HG03565 (cell line): ENCODE data around the gene FOXL3.

Source experiments
- ATAC-seq: cut with Tn5 transposase; IDR thresholded peaks from one replicate; pipeline ENCODE4 v1.9.1; 2021; ENCODE audit warnings: mild to moderate bottlenecking, moderate library complexity; ENCODE audit not compliant: unreplicated experiment

The FOXL3 gene

DNA sequence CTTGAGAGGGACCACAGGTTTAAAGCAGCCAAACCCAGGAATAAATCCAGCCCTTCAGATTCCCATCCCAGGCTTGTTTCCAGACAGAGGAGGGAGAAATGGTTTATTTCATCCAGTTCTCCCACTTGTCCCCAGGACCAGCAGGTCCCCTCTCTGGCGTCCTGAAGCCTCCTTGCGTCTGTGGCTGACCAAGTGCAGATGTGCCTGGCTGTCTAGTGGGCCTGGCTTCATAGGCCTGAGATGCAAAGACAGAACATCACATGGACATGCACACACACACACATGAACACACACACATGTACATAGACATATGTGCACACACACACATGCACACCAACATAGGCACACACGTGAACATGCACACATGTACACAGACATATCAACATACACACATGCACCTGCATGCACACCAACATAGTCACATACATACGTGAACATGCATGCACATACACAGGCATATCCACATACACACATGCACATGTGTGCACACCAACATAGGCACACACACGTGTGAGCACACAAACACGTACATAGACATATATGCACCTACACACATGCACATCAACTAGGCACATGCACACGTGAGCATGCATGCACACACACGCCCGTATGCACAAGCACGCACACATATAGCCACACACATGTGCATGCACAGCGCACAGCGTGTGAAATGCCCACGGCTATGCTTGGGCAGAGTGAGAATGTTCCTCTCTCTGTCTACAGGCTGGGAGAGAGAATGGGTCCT lies 10.7 kb downstream of the FOXL3 start:
- no peak for ATAC-seq

DNA sequence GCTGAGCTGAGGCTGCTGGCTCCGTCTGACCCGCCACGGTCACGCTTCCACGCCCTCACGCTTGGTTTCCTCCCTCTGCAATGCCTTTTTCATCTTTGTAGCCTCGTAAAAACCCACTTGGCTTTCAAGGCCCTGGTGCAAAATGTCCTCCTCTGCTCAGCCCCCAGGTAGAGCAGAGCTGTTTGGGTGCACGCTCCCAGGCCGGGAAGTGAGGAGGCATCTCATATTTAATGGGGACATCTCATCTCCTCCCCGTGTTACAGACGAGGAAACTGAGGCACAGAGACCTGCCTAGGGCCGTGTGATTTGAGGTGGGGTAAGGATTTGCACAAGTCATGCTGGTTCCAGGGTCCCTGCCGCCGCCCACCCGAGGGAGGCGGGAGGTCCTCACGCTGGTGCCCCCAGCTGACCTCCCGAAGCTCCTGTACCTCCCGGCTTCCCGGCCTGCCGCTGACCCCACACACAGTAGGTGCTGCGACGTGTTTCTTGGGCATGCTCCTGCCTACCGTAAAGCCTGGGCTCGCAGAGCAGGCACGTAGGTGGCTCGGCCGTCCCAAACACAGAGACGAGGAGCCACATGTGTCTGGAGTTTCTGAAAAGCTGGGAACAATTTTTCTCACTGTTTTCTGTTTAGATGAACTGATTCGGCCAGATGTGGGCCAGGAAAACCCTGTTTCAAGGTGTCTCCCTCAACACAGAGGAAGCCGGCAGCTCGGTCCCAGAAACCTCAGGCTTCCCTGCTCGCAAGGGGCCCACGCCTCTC lies 11.5 kb downstream of the FOXL3 start:
- no peak for ATAC-seq

DNA sequence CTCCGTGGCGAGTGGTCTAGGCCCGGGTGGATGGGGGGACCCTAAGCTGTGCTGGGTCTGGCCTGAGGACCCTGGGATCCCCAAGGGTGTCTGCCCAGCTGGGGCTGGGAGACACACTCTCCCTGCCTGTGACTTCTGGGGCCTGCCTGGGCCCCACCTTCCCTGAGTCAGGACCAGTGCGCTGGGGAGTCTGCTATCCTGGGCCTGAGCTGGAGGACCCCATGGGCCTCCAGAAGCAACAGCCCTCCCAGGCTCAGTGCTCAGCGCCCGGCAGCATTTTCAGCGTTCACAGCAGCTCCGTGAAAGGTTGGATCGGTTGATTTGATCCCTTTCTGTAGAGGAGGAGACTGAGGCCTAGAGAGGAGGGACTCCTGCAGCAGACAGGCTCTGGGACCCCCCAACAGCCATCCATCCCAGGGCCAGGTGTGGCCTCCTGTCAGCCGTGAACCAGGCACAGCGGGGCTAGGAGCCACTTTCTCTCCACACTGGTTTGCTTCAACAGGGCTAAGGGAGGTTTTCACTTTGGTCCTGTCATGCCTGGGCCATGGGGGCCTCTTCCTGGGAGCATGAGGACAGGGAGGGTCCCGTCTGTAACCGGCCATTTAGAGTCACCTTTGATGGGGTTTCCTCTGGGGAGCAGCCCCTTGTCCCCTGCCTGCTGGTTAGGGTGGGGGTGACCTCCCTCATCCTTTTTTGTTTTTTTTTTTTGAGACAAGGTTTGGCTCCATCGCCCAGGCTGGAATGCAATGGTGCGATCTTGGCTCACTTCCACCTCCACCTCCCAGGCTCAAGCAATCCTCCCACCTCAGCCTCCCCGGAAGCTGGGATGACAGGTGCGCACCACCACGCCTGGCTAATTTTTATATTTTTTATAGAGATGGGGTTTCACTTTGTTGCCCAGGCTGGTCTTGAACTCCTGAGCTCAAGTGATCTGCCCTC lies 12.4 kb downstream of the FOXL3 start:
- no peak for ATAC-seq

DNA sequence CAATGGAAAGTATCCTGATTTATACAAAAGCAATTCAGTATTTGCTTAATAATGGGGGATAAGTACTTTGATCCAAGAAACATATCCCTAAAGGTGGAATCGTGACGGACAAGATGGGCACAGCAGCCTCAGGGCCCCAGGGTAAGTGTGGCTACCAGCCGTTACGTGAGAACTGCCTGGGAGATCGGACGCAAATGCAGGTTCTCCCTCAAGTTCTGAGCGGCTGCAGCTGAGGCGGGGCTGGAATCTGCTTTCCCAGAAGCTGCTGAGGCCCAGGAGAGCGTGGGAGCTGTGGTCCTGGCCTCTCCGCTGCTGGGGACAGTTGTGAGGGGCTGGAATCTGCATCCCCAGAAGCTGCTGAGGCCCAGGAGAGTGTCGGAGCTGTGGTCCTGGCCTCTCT lies 13.5 kb downstream of the FOXL3 start:
- no peak for ATAC-seq

DNA sequence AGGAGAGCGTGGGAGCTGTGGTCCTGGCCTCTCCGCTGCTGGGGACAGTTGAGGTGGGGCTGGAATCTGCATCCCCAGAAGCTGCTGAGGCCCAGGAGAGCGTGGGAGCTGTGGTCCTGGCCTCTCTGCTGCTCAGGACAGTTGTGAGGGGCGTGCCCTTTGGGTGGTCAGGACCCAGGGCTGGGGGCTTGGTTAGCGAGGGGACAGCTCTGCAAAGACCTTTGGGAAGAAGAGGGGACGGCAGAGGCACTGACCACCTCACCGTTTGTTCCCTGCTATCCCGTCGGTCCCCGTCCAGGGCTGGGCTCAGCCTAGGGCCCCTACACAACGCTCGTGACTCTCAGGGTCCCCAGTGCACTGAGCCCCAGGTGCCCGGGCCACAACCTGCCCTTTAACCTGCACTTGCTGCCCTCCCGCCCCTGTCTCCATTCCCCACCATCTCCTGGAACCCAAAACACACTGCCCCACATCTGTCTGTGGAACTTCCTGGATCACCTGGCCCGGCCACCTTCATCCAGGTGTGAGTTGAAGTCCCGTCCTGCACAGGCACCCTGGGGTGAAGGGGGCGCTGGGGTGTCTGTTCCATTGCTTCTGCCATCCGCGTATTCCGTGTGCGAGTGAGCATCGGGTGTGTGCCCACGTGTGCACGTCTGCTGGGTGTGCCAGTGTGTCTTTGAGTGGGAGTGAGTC lies 14.1 kb downstream of the FOXL3 start:
- ATAC-seq, result no peak

DNA sequence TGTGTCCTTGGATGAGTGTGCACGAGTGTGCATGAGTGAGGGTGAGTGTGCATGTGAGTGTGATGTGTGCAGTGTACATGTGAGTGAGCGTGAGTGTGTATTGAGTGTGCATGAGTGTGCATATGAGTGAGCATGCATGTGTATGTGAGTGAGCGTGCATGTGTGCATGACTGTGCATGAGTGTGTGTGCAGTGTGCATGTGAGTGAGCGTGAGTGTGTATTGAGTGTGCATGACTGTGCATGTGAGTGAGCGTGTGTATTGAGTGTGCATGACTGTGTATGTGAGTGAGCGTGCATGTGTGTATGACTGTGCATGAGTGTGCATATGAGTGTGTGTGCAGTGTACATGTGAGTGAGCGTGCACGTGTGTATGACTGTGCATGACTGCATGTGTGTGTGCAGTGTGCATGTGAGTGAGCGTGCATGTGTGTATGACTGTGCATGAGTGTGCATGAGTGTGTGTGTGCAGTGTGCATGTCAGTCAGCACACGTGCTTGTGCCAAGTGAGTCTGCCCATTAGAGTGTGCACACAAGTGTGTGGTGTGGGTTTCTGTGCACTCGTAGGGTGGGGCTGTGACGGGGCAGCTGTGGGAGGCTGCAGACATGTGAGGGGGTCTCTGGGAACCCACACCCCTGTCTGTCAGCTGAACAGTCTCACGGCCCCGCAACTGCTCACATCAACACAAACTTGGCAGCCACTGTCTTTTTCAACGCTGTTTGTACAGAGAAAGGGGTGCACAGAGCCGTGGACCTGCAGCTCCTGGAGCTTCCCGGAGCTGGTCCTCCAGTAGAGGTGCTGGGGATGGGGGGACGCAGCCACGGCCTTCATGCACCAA lies 14.8 kb downstream of the FOXL3 start:
- no peak for ATAC-seq

DNA sequence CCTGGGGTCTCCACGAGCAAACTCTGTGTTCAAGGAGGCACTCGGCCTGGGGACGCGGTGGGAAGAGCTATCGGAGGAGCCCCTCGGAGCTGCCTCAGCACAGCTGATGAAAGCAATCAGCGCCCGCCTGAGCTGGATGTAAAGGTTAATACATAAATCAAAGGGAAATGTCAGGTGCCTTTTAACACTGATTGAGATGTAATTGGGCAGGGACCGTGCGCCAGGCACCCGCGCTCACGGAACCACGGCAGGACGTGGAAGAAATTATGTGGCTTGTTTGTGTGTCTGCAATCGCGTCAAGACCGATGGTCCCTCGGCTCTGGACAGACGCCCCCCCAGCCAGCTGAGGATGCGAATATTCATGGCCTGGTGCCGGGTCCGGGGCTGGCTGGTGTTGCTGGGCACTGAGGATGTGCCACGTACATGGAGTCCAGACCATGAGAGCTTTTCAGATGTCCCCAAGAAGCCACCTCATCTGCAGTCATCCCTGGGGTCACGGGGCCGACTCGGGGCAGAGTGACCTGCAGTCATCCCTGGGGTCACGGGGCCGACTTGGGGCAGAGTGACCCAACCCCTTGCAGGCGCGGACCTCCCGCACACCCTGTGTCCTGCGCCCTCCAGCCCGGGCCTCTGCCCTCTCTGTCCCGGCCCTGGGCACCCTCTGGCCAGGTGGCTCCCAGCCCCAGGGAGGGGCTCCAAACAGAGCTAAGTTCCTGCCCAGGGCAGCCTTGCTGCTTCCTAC lies 15.6 kb downstream of the FOXL3 start:
- no peak for ATAC-seq

DNA sequence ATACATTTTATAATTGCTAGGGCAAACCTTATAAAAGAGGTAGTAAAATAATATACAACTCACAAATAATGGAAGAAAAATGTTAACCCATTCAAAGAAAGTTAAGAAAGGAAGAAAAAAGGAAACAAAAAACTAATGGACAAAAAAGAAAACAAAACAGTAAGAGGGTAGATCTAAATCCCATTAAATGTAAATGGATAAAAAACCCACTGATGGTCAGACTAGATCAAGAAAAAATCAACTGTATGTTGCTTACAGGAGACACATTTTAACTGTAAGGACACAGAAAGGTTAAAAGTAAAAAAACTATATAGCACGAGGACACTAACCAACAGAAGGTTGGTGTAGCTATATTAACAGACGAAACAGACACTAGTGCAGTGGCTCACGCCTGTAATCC lies 18.0 kb downstream of the FOXL3 start:
- no peak for ATAC-seq

DNA sequence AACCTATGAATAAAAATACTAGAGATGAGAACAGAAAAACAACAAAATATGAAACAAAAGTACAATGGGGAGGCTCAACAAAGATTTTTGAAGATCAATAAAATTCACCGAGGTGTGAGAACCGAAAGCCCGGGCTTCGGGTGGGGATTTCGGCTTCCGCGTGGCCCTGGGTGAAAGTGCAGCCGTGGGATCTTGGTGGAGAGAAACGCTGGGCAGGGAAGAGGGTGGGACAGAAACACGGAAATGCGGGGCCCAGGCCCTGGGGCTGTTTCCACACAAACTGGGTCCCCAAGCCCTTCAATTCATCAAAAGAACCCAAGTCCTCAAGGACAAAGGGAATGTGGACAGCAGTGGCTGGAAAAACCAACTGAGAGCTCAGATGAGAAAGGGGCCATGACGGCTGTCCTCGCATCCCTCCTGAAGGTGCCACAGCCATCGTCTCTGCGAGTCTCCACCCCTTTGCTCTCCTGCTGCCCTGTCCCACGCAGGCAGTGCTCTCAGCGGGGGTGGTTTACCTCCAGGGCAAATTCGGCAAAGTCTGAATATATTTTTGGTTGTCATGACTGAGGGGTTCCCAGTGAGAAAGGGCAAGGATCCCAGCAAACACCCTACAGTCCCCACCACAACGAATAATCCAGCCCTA lies 19.7 kb downstream of the FOXL3 start:
- ATAC-seq, result no peak

DNA sequence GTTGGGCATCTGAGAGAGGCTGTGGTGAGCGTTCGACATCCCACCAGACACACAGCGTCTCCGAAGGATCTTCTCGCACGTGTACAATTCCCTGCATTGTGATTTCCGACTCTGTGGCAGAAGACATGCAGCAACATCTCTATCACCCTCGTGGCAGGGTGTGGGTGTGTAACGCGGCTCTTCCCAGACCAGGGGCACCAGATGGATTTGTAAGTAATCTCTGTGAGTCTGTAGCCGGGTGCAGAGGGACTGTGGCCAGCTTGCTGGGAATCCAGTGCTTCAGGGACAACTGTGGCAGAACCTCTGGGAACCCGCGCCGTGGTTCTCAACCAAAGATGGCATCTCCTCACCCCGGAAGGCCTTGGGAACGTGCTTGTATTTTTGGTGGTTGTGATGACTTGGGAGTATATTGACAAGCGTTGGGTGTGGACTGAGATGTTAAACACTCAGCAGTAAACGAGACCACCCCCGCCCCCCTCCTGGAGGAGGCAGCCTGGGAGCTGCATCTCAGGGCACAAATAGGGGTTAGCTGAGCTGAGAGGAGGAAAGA lies 21.2 kb downstream of the FOXL3 start:
- no peak for ATAC-seq

DNA sequence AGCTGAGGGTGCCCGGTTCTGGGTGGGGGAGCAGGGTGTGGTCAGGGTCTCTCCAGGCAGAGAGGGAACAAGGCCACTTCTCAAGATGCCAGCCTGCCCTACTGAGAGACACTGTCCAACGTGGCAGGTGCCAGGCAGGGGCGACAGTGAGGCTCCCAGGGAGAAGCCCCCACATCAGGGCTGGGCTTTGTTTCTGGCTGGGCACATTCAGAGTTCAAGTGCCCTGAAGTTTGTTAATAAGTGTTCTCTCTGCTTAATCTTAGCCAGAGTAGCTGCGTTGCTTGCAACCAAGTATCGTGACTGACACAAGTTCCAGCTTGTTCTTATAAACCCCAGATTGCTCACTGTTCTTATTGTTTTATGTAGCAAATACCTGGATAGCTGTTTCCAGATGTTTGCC lies 21.8 kb downstream of the FOXL3 start:
- no peak for ATAC-seq

DNA sequence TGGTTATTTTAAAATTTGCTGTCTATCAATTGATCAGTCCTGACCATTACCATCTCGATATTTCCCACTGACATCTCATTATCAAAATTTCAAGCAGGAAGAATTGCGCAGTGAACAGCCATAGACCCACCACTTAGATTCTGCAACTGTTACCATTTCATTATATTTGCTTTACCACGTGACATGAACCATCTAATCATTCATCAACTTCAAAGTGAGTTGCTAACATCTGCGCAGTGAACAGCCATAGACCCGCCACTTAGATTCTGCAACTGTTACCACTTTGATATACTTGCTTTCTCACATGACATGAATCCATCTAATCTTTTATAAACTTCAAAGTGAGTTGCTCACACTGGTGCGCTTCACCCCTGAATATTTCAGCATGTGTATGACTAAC lies 22.5 kb downstream of the FOXL3 start:
- ATAC-seq, result no peak

DNA sequence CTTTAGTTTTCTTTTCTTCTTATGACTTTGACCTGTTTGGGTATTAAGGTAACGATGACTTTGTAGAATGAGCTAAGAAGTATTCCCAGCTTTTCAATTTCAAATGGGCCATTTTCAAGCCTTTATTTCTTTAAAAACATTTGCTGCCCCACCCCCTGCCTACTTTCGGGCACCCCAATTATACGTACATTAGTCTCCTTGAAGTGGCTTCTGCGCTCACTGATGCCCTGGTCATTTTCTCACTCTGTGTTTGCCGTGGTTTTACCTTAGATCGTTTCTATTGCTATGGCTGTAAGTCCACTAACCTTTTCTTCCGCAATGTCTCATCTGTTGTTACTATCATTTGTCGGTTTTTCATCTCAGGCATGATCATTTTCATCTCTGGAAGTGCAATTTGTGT lies 24.9 kb downstream of the FOXL3 start:
- ATAC-seq, result no peak

DNA sequence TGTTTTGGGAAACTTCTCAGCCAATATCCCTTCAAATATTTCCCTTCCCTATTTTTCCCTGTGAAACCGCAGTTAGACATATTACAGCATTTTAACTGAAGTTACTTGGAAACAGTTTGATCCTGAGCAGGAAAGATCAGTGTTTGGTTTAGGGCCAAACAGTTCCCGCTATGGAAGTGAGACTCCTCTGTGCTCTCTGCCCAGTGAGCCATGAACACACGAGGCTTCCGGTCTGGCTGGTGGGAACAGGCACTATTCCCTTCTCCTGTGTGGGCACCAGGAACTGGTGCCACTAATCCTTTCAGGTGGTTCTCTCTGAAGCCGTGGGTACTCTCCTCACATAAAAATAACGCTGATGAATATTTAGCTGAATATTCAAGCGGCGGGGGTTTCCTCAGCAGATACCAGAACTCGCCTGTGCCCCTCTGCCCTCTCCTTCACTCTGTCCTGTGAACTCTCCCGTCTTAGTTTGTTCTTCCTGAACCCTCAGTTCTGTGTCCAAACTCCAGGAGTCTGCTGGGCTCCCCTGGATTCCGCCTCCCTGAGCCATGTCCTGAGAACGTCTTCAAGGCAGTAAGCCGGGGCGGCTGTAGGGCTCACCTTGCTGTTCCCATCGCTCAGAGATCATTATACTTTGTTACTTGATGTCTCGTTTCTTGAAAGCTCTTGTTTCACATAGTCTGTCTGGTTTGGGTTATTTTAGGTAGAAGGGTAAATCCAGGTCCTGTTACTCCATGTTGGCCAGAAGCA lies 25.7 kb downstream of the FOXL3 start:
- ATAC-seq, result no peak

DNA sequence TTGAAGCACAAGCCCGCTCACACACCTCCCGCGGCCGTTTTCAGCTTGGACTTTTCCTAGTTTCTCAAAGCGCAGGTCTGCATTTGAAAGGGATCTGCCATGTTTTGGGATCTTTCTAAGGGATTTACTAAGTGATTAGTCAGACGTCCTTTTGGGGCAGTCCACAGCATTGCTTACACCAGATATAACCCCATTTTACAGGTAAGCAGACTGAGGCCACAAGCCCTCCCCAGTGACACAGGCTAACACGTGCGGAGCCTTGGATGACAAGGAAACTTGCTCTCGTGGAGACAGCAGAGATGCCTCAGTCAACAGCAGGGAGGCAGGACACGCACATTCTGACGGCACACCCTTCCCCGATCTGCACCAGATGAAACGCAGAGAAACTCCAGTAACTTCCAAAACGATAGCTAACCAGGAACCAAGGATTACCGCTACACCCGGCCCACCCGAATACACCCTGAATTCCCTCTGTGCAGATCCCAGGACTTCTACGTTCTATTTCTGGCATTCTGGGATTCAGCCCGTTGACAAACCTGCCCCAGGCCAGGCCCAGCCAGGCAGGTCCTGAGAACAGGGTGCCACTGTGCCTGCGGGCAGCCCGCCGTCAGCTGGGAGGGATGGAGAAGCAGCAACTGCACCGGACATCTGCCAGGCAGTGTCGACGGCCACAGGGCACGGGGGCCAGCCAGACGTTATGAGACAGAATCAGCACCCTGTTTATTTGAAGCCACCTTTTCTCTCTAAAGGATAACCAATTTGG lies 27.9 kb downstream of the FOXL3 start:
- no peak for ATAC-seq

DNA sequence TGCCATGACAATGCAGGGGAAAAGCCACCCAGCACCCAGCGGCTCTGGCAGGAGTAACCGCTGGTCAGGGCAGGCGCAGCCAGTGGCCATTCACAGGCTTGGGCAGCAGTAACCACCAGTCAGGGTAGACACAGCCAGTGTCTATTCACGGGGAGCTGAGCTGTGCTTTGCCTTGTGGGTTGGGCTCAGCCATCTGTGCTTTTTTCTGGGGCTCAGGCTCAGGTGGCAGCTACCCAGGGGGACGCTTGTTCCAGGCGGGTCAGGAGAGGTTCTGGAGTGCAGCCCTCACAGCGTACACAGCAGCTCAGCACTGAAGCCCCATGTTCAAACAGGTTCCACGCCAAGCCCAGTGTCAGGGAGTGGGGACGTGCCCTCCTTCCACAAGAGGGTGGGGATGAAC lies 28.5 kb downstream of the FOXL3 start:
- ATAC-seq, result no peak
